ENCODE data around the gene RASEF.

GRCh38 chr9:83005361-83005760, 57.6 kb downstream of the RASEF start:
- no peak for TF ChIP-seq CTCF (IDR thresholded peaks at IDR 0.05; ENCODE audit: borderline replicate concordance, extremely low read depth, low read length, poor library complexity, severe bottlenecking)
- no peak for TF ChIP-seq EZH2 (IDR thresholded peaks at IDR 0.05; ENCODE audit: borderline replicate concordance, low read depth, low read length, severe bottlenecking)
